Gastrocnemius medialis (tissue), 4 donors: ENCODE data around the gene DHX16.

Experiments used
- POLR2A ChIP-seq, 2 donors: fragments of 450-650 bp; IDR thresholded peaks; one replicate each; pipeline ENCODE4 v1.6.1; 2017; ENCODE audit warnings: antibody characterized with exemption in 2 of 2, mild to moderate bottlenecking in 2 of 2, moderate library complexity in 2 of 2
- TF ChIP-seq, protein P1 (sequence below), 5 experiments: fragments of 450-650 bp in 3 of 5; fragments of 200-600 bp in 2 of 5; sonication (generic) in 2 of 5; IDR thresholded peaks in 4 of 5; conservative IDR thresholded peaks in 1 of 5; 1 replicate in 4 of 5; 2 replicates in 1 of 5; pipeline ENCODE4 v1.5.1; 2016 to 2019; ENCODE audit warnings: antibody characterized with exemption in 5 of 5, mild to moderate bottlenecking in 3 of 5, moderate library complexity in 3 of 5

DNA sequence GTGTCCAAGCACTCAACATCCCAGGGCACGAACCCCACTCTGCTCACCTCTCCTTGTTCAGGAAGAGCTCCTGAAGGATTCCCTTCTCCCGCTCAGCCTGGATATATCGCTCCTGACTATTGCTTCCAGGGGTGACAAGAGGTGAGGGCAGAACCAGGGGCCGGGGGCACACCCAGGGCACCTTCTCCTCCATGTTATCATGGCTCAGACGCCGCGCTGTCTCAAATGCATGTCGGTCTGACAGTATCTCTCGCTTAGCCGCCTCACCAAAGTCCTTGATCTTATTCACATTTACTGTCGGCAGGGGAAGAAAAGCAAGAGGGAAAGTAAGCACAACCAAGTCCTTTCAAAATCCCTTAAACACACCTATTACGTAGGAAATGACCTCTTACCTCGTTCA lies 68.8 kb downstream of the DHX16 start:
- TF ChIP-seq, protein P1, sequence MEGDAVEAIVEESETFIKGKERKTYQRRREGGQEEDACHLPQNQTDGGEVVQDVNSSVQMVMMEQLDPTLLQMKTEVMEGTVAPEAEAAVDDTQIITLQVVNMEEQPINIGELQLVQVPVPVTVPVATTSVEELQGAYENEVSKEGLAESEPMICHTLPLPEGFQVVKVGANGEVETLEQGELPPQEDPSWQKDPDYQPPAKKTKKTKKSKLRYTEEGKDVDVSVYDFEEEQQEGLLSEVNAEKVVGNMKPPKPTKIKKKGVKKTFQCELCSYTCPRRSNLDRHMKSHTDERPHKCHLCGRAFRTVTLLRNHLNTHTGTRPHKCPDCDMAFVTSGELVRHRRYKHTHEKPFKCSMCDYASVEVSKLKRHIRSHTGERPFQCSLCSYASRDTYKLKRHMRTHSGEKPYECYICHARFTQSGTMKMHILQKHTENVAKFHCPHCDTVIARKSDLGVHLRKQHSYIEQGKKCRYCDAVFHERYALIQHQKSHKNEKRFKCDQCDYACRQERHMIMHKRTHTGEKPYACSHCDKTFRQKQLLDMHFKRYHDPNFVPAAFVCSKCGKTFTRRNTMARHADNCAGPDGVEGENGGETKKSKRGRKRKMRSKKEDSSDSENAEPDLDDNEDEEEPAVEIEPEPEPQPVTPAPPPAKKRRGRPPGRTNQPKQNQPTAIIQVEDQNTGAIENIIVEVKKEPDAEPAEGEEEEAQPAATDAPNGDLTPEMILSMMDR (IDR thresholded peaks at IDR 0.05 in 4 of 5, conservative IDR thresholded peaks at IDR 0.05 in 1 of 5), result no peak
- no peak for TF ChIP-seq POLR2A (IDR thresholded peaks at IDR 0.05)
